ENCODE data around the gene SNAI3.

DNA sequence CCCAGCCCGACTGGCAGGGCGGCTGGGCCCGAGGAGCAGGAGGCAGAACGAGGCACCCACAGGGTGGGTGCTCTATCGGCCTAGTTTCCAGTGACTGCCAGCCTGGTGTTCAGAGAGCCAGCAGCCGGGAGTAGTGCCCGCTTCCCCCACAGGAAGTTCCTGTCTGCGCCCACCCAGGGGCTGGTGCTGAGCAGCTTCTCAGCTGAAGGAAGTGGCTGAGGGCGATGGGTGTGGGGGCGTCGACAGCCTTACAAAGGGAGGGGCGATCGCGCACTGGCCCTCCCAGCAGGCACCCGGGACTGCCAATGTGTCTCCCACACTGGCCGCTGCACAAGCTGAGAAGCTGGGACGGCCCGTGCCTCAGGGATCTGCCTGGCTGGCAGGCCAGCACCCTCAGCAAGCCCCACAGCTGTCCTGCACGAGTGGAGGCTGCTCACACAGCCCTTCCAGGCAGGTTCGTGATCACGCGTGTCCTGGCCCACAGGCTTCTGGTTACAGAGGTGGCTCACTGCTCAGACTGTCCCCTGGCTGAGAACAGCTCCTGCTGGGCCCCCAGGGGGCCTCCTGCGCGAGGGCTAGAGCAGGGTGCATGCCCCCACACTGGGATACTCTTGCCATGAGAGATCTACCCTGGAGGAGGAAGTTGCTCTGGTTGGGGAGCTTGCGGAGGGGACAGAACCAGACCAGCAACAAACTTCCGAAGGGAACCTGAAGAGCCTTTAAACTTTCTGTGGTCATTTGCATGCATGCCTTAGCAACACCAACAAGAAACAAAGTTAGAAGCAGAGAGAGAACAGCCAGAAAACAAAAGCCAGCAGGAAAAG lies 17.4 kb upstream of the SNAI3 start:
- TF ChIP-seq, protein P1, sequence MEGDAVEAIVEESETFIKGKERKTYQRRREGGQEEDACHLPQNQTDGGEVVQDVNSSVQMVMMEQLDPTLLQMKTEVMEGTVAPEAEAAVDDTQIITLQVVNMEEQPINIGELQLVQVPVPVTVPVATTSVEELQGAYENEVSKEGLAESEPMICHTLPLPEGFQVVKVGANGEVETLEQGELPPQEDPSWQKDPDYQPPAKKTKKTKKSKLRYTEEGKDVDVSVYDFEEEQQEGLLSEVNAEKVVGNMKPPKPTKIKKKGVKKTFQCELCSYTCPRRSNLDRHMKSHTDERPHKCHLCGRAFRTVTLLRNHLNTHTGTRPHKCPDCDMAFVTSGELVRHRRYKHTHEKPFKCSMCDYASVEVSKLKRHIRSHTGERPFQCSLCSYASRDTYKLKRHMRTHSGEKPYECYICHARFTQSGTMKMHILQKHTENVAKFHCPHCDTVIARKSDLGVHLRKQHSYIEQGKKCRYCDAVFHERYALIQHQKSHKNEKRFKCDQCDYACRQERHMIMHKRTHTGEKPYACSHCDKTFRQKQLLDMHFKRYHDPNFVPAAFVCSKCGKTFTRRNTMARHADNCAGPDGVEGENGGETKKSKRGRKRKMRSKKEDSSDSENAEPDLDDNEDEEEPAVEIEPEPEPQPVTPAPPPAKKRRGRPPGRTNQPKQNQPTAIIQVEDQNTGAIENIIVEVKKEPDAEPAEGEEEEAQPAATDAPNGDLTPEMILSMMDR (IDR thresholded peaks at IDR 0.05): no peak
- TF ChIP-seq MLX (CRISPR knock-in tag; IDR thresholded peaks at IDR 0.05): no peak
- no peak for TF ChIP-seq SP1 (CRISPR knock-in tag; conservative IDR thresholded peaks at IDR 0.05)
- no peak for TF ChIP-seq ATF3 (CRISPR knock-in tag; conservative IDR thresholded peaks at IDR 0.05)
- TF ChIP-seq, protein P2, sequence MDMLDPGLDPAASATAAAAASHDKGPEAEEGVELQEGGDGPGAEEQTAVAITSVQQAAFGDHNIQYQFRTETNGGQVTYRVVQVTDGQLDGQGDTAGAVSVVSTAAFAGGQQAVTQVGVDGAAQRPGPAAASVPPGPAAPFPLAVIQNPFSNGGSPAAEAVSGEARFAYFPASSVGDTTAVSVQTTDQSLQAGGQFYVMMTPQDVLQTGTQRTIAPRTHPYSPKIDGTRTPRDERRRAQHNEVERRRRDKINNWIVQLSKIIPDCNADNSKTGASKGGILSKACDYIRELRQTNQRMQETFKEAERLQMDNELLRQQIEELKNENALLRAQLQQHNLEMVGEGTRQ (CRISPR knock-in tag; IDR thresholded peaks at IDR 0.05): no peak
- TF ChIP-seq ZNF121 (CRISPR knock-in tag; IDR thresholded peaks at IDR 0.05): no peak
- no peak for TF ChIP-seq GABPB1 (CRISPR knock-in tag; IDR thresholded peaks at IDR 0.05)
- no peak for TF ChIP-seq NFYB (CRISPR knock-in tag; conservative IDR thresholded peaks at IDR 0.05; ENCODE audit: low read depth)
